DOHH2 (cell line): ENCODE measurements around the gene PRDM2.
A peak's percentile ranks its signal among the peaks of the same experiment; 100 is the strongest.

ENCODE experiments used
- H3F3A ChIP-seq: fragments of 200-600 bp; sonication (generic), shearing (Covaris generic); 2 replicates; pipeline ENCODE4 v1.6.0; 2016; ENCODE audit warnings: antibody characterized with exemption, mild to moderate bottlenecking; ENCODE audit not compliant: control insufficient read depth, insufficient read depth
- H3K27ac ChIP-seq: fragments of 200-600 bp; sonication (generic); 2 replicates; pipeline ENCODE4 v1.5.1; 2014; ENCODE audit warnings: low read depth, mild to moderate bottlenecking, low read length, moderate library complexity
- H3K27me3 ChIP-seq: fragments of 200-600 bp; sonication (generic); 2 replicates; pipeline ENCODE4 v1.6.1; 2014; ENCODE audit warnings: mild to moderate bottlenecking, low read length, mixed read lengths; ENCODE audit not compliant: control insufficient read depth
- H3K36me3 ChIP-seq: fragments of 200-600 bp; sonication (generic); 2 replicates; pipeline ENCODE4 v1.6.1; 2014; ENCODE audit warnings: mild to moderate bottlenecking, low read length, moderate library complexity, mixed read lengths; ENCODE audit not compliant: control insufficient read depth
- H3K4me1 ChIP-seq: fragments of 200-600 bp; sonication (generic); 2 replicates; pipeline ENCODE4 v1.6.1; 2014; ENCODE audit warnings: mild to moderate bottlenecking, low read length, mixed read lengths; ENCODE audit not compliant: control insufficient read depth
- H3K4me2 ChIP-seq: fragments of 200-600 bp; sonication (generic); 2 replicates; pipeline ENCODE4 v1.6.0; 2014; ENCODE audit warnings: mild to moderate bottlenecking, low read length, moderate library complexity
- H3K4me3 ChIP-seq: fragments of 200-600 bp; sonication (generic); 2 replicates; pipeline ENCODE4 v1.5.1; 2014; ENCODE audit warnings: mild to moderate bottlenecking, low read length, mixed read lengths
- H3K79me2 ChIP-seq: fragments of 200-600 bp; sonication (generic); 2 replicates; pipeline ENCODE4 v1.6.1; 2014; ENCODE audit warnings: mild to moderate bottlenecking, low read length, mixed read lengths; ENCODE audit not compliant: control insufficient read depth
- H3K9me2 ChIP-seq: fragments of 200-600 bp; sonication (generic); replicated peaks from 2 replicates; pipeline ENCODE4 v1.6.1; 2014; ENCODE audit warnings: mild to moderate bottlenecking, low read length, mixed read lengths; ENCODE audit not compliant: control insufficient read depth
- H3K9me3 ChIP-seq: fragments of 200-600 bp; sonication (generic); 2 replicates; pipeline ENCODE4 v1.6.1; 2014; ENCODE audit warnings: antibody characterized with exemption, low read length, mixed read lengths; ENCODE audit not compliant: control insufficient read depth, insufficient read depth
- H4K20me1 ChIP-seq: fragments of 200-600 bp; sonication (generic); 2 replicates; pipeline ENCODE4 v1.6.0; 2014; ENCODE audit warnings: low read depth, mild to moderate bottlenecking, antibody characterized with exemption, low read length, moderate library complexity; ENCODE audit not compliant: control insufficient read depth, insufficient read depth
- CTCF ChIP-seq: fragments of 200-600 bp; sonication (generic); IDR thresholded peaks from one replicate; pipeline ENCODE4 v1.5.1; 2014; ENCODE audit warnings: antibody characterized with exemption, mild to moderate bottlenecking, low read depth, low read length; ENCODE audit not compliant: poor library complexity, severe bottlenecking
- EZH2phosphoT487 ChIP-seq: fragments of 200-600 bp; sonication (generic); IDR thresholded peaks from 2 replicates; pipeline ENCODE4 v1.6.1; 2017; ENCODE audit warnings: borderline replicate concordance, mild to moderate bottlenecking, antibody characterized with exemption, low read length, moderate library complexity, mixed read lengths

The PRDM2 gene

GRCh38 chr1:13756557-13757315 is 56.7 kb downstream of the PRDM2 start:
- Histone ChIP-seq H3K36me3 (peaks cover 93% of the 10 kb centered on the region), H3K9me2 (no peaks in the 10 kb centered on the region), H4K20me1 (peaks cover 65% of the 10 kb centered on the region), H3K27ac (no peak overlapping the region), H3K4me1 (peaks cover 95% of the 10 kb centered on the region), H3K4me3 (peak overlapping the region; percentile 9; the same call in 1 of the 2 replicates), H3K9me3 (no peaks in the 10 kb centered on the region), H3K79me2 (peaks cover 100% of the 10 kb centered on the region), H3K27me3 (no peaks in the 10 kb centered on the region), H3K4me2 (peak overlapping the region; percentile 28), H3F3A (peaks cover 14% of the 10 kb centered on the region)
- TF ChIP-seq EZH2phosphoT487, result no peak
- TF ChIP-seq CTCF, result no peak

- H3K4me2 ChIP-seq, result peak overlapping the region; percentile 28
- H3K36me3 ChIP-seq, result peaks cover 93% of the 10 kb centered on the region
- H3K9me2 ChIP-seq, result no peaks in the 10 kb centered on the region
- TF ChIP-seq EZH2phosphoT487, result no peak
- no peak for TF ChIP-seq CTCF
- H4K20me1 ChIP-seq, result peaks cover 65% of the 10 kb centered on the region
- no peaks in the 10 kb centered on the region for H3K27me3 ChIP-seq
- H3K27ac ChIP-seq, result no peak overlapping the region
- H3K4me1 ChIP-seq, result peaks cover 95% of the 10 kb centered on the region
- H3K9me3 ChIP-seq, result no peaks in the 10 kb centered on the region
- peaks cover 100% of the 10 kb centered on the region for H3K79me2 ChIP-seq
- no peak overlapping the region for H3K4me3 ChIP-seq
- peaks cover 14% of the 10 kb centered on the region for H3F3A ChIP-seq
Observed at GRCh38 chr1:13757693-13758092, 57.7 kb downstream of the PRDM2 start.

- Histone ChIP-seq H3F3A (peaks cover 14% of the 10 kb centered on the region), H3K4me1 (peaks cover 95% of the 10 kb centered on the region), H3K9me3 (no peaks in the 10 kb centered on the region), H3K27me3 (no peaks in the 10 kb centered on the region), H3K79me2 (peaks cover 100% of the 10 kb centered on the region), H3K9me2 (no peaks in the 10 kb centered on the region), H3K27ac (no peak overlapping the region), H3K36me3 (peaks cover 91% of the 10 kb centered on the region), H3K4me3 (no peak overlapping the region), H3K4me2 (peak overlapping the region; percentile 12; the same call in 1 of the 2 replicates), H4K20me1 (peaks cover 56% of the 10 kb centered on the region)
- TF ChIP-seq EZH2phosphoT487 (no peak), CTCF (no peak)
Observed at GRCh38 chr1:13759072-13759471, 59.1 kb downstream of the PRDM2 start.
